NCI-H2196 (cell line): ENCODE data around the gene PSMG1.
A peak's percentile ranks its signal among the peaks of the same experiment; 100 is the strongest.

ENCODE experiments used
- DNase-seq: peaks from one replicate; lab custom pipeline; 2025; ENCODE audit not compliant: unreplicated experiment; lab: John Stamatoyannopoulos, UW

Gene PSMG1

GRCh38 chr21:39189857-39190604 lies 6.8 kb upstream of the PSMG1 start:
- DNase-seq: no peak

- no peak for DNase-seq
Measured at GRCh38 chr21:39188521-39189139, 5.4 kb upstream of the PSMG1 start.

- DNase-seq: no peak
Measured at GRCh38 chr21:39187141-39187540, 3.9 kb upstream of the PSMG1 start.

GRCh38 chr21:39186676-39187075 lies 3.4 kb upstream of the PSMG1 start:
- DNase-seq: no peak

GRCh38 chr21:39185157-39185556 lies 1.9 kb upstream of the PSMG1 start:
- DNase-seq: no peak

- DNase-seq: no peak
Measured at GRCh38 chr21:39184050-39184980, 1.1 kb upstream of the PSMG1 start.

GRCh38 chr21:39182484-39183271 lies 573 bp downstream of the PSMG1 start:
- DNase-seq: no peak

- DNase-seq: no peak
Measured at GRCh38 chr21:39182016-39182415, 1.2 kb downstream of the PSMG1 start.

- DNase-seq: no peak
Measured at GRCh38 chr21:39181205-39181818, 1.9 kb downstream of the PSMG1 start.

GRCh38 chr21:39180429-39181019 lies 2.7 kb downstream of the PSMG1 start:
- no peak for DNase-seq

- DNase-seq: no peak
Measured at GRCh38 chr21:39178421-39178820, 4.8 kb downstream of the PSMG1 start.

GRCh38 chr21:39176271-39176709 lies 7.0 kb downstream of the PSMG1 start:
- no peak for DNase-seq

- no peak for DNase-seq
Measured at GRCh38 chr21:39175665-39176064, 7.6 kb downstream of the PSMG1 start.

- DNase-seq: peak; percentile 33
Measured at GRCh38 chr21:39175154-39175553, 8.1 kb downstream of the PSMG1 start.

GRCh38 chr21:39173716-39174680 lies 9.3 kb downstream of the PSMG1 start:
- DNase-seq: no peak

GRCh38 chr21:39169906-39170305 lies 13.3 kb downstream of the PSMG1 start:
- DNase-seq: no peak

GRCh38 chr21:39168800-39169199 lies 14.5 kb downstream of the PSMG1 start:
- DNase-seq: no peak

- DNase-seq: no peak
Measured at GRCh38 chr21:39164523-39164922, 18.7 kb downstream of the PSMG1 start.

- no peak for DNase-seq
Measured at GRCh38 chr21:39161064-39161463, 22.2 kb downstream of the PSMG1 start.
